ENCODE measurements around the gene PDE6A. TPM values are rescaled to one million over a fixed set of nuclear protein-coding genes. Genes with fewer than 3 reads are reported as not detected.

The PDE6A gene
- total RNA-seq, 2 experiments from 2014 or later = not detected

GRCh38 chr5:149913436-149914419 is 30.9 kb downstream of the PDE6A start:
- ChIA-PET POLR2A (no interaction called here), CTCF (no interaction called here)
- no peak overlapping the region for H3K27ac Mint-ChIP-seq
- no peaks in the 10 kb centered on the region for H3K36me3 Mint-ChIP-seq (ENCODE audit: low read depth)
- no peaks in the 10 kb centered on the region for H3K4me1 Mint-ChIP-seq
- H3K4me3 Mint-ChIP-seq = no peak overlapping the region
- DNase-seq = no peak
- no peaks in the 10 kb centered on the region for H3K9me3 Mint-ChIP-seq
- peaks cover 23% of the 10 kb centered on the region for H3K27me3 Mint-ChIP-seq

GRCh38 chr5:149912226-149912871 is 32.2 kb downstream of the PDE6A start:
- Mint-ChIP-seq H3K36me3 (ENCODE audit: low read depth) (no peaks in the 10 kb centered on the region), H3K9me3 (no peaks in the 10 kb centered on the region), H3K4me1 (no peaks in the 10 kb centered on the region), H3K4me3 (no peak overlapping the region), H3K27ac (no peak overlapping the region), H3K27me3 (peaks cover 27% of the 10 kb centered on the region)
- CTCF ChIA-PET = interaction anchor here (0.7 kb wide), 1 partner anchor 64 kb away, joined by 3 read pairs; no protein-coding TSS in a partner anchor
- POLR2A ChIA-PET = no interaction called here
- no peak for DNase-seq

GRCh38 chr5:149911031-149911430 is 33.6 kb downstream of the PDE6A start:
- Mint-ChIP-seq H3K36me3 (ENCODE audit: low read depth) (no peaks in the 10 kb centered on the region), H3K4me3 (no peak overlapping the region), H3K9me3 (no peaks in the 10 kb centered on the region), H3K27ac (no peak overlapping the region), H3K27me3 (peaks cover 30% of the 10 kb centered on the region), H3K4me1 (no peaks in the 10 kb centered on the region)
- ChIA-PET CTCF (no interaction called here), POLR2A (no interaction called here)
- DNase-seq = no peak

- no peak for DNase-seq
- POLR2A ChIA-PET = no interaction called here
- no peak overlapping the region for H3K4me3 Mint-ChIP-seq
- no peaks in the 10 kb centered on the region for H3K36me3 Mint-ChIP-seq (ENCODE audit: low read depth)
- H3K4me1 Mint-ChIP-seq = no peaks in the 10 kb centered on the region
- H3K27ac Mint-ChIP-seq = no peak overlapping the region
- no peaks in the 10 kb centered on the region for H3K9me3 Mint-ChIP-seq
- peaks cover 34% of the 10 kb centered on the region for H3K27me3 Mint-ChIP-seq
- CTCF ChIA-PET = no interaction called here
Observed at GRCh38 chr5:149907828-149908227, 36.8 kb downstream of the PDE6A start.

DNA sequence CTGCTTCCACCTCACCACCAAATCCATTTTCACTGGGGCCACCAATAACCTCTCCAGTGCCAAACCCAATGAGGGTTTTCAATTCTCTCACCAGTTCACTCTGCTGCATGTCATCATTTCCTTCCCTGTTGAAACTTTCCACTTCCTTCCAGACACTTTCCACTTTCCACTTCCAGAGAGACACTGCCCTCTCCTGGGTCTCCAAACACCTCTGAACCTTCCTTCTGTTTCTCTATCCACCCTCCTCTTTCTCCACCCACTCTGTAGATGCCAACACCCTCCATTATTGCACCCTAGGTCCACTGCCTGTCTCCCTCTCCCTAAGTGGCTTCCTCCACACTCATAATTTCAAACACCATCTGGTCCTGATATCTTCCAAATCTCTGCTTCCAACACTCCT is 39.6 kb downstream of the PDE6A start:
- Mint-ChIP-seq H3K4me3 (no peak overlapping the region), H3K9me3 (no peaks in the 10 kb centered on the region), H3K4me1 (peaks cover 10% of the 10 kb centered on the region), H3K27me3 (peaks cover 31% of the 10 kb centered on the region), H3K36me3 (ENCODE audit: low read depth) (no peaks in the 10 kb centered on the region), H3K27ac (no peak overlapping the region)
- no peak for DNase-seq
- ChIA-PET POLR2A (no interaction called here), CTCF (no interaction called here)

DNA sequence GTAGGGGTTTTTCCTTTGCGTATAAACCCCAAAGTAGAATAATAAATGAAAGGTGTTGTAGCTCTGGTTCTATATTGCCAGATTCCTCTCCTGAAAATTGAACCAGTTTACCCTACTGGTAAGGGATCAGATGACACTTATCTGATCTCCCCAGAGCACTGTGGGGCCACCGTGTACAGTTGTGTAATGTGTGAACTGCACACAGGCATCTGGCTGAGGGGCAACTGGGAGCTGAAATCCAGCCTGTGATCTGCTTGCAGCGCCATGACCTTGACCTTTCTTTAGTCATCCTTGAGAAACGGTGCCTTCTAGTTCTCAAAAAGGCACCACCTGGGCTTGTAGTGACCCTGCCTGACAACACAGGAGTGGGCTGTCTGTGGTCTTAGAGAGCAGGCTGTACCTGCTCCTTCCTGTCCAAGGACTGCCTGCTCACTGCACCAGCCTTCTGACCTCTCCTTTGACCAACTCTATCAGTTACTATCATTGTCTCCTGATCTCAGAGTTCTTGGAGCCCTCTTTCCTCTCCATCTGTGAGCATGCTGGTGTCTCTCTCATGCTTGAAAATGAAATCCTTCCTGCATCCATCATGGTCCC is 40.2 kb downstream of the PDE6A start:
- ChIA-PET CTCF (no interaction called here), POLR2A (no interaction called here)
- H3K36me3 Mint-ChIP-seq (ENCODE audit: low read depth) = no peaks in the 10 kb centered on the region
- H3K27me3 Mint-ChIP-seq = peaks cover 29% of the 10 kb centered on the region
- no peak overlapping the region for H3K27ac Mint-ChIP-seq
- H3K4me3 Mint-ChIP-seq = no peak overlapping the region
- H3K4me1 Mint-ChIP-seq = peaks cover 10% of the 10 kb centered on the region
- H3K9me3 Mint-ChIP-seq = no peaks in the 10 kb centered on the region
- DNase-seq = no peak

DNA sequence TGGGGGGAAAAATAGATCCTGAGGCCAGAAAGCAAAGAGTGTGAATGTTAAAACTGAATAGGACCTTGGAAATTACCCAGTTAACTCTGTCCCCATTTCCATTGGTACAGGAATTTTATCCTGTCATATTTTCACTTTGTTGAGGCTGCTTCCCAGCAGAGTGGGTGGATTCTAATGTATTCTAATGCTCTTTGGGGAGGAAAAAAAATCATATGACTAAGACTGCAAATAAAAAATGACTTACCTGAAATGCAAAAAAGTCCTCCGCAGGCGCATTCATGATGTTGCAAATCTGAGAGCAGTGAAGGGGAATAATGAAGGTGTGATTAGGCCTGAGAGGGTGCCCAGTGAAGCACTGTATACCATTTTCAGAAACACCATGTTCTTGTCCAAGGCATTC is 41.2 kb downstream of the PDE6A start:
- Mint-ChIP-seq H3K4me3 (no peak overlapping the region), H3K36me3 (ENCODE audit: low read depth) (no peaks in the 10 kb centered on the region), H3K4me1 (peaks cover 10% of the 10 kb centered on the region), H3K27ac (no peak overlapping the region), H3K27me3 (peaks cover 28% of the 10 kb centered on the region), H3K9me3 (no peaks in the 10 kb centered on the region)
- ChIA-PET POLR2A (no interaction called here), CTCF (interaction anchor here (0.7 kb wide), 1 partner anchor 107 kb away, joined by 3 read pairs; no protein-coding TSS in a partner anchor)
- no peak for DNase-seq

DNA sequence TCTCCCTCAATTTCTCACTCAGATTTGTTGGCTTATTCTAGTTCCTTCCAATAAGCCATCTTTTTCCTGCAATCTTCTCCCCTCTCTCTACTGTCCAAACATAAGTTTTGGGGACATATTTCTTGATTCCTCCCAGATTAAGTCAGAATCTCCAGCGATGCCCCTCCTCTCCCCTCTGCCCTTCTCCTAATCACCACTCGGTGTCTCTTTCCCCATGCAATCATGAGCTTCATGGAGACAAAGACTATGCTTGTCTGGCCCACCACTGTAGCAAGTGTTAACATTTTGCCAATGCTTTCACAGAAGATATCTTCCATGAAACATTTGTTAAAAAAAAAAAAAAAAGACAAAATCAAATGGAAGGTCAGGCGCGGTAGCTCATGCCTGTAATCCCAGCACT is 42.4 kb downstream of the PDE6A start:
- ChIA-PET POLR2A (no interaction called here), CTCF (interaction anchor here (0.6 kb wide), 2 partner anchors 179 to 626 kb away, joined by 3 to 5 read pairs; no protein-coding TSS in a partner anchor)
- H3K4me1 Mint-ChIP-seq = peaks cover 10% of the 10 kb centered on the region
- no peak for DNase-seq
- no peaks in the 10 kb centered on the region for H3K36me3 Mint-ChIP-seq (ENCODE audit: low read depth)
- no peak overlapping the region for H3K4me3 Mint-ChIP-seq
- no peak overlapping the region for H3K27ac Mint-ChIP-seq
- H3K27me3 Mint-ChIP-seq = peaks cover 21% of the 10 kb centered on the region
- no peaks in the 10 kb centered on the region for H3K9me3 Mint-ChIP-seq

- no peak overlapping the region for H3K27ac Mint-ChIP-seq
- CTCF ChIA-PET = interaction anchor here (0.6 kb wide), 1 partner anchor 178 kb away, joined by 3 read pairs; no protein-coding TSS in a partner anchor
- H3K9me3 Mint-ChIP-seq = no peaks in the 10 kb centered on the region
- H3K4me1 Mint-ChIP-seq = peaks cover 10% of the 10 kb centered on the region
- peaks cover 21% of the 10 kb centered on the region for H3K27me3 Mint-ChIP-seq
- H3K4me3 Mint-ChIP-seq = no peak overlapping the region
- POLR2A ChIA-PET = no interaction called here
- H3K36me3 Mint-ChIP-seq (ENCODE audit: low read depth) = no peaks in the 10 kb centered on the region
- DNase-seq = peak; percentile 22
Observed at GRCh38 chr5:149901511-149901910, 43.1 kb downstream of the PDE6A start.

DNA sequence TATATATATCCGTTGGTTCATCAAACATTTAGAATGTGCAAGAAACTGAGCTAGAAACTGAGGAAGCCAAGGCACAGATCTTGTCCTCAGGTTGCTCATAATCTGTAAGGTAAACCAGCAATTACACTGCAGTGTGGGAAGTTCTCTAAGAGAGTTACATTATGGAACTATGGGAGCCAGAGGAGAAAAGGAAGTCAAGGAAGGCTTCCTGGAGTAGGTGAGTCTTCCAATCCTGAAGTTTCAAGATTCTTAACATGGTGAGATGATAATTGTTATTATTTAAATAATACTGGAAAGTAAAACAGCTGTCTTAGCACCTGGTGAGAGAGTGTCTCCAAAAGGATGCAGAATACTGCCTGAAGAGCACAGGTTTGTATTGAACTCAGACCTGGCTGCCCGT is 44.2 kb downstream of the PDE6A start:
- CTCF ChIA-PET = no interaction called here
- Mint-ChIP-seq H3K9me3 (no peaks in the 10 kb centered on the region), H3K4me1 (peaks cover 12% of the 10 kb centered on the region), H3K4me3 (no peak overlapping the region), H3K27me3 (peaks cover 20% of the 10 kb centered on the region), H3K27ac (no peak overlapping the region), H3K36me3 (ENCODE audit: low read depth) (no peaks in the 10 kb centered on the region)
- no peak for DNase-seq
- POLR2A ChIA-PET = no interaction called here

- DNase-seq = no peak
- POLR2A ChIA-PET = no interaction called here
- H3K36me3 Mint-ChIP-seq (ENCODE audit: low read depth) = no peaks in the 10 kb centered on the region
- H3K27ac Mint-ChIP-seq = no peak overlapping the region
- no peak overlapping the region for H3K4me3 Mint-ChIP-seq
- H3K4me1 Mint-ChIP-seq = peaks cover 12% of the 10 kb centered on the region
- no peaks in the 10 kb centered on the region for H3K9me3 Mint-ChIP-seq
- H3K27me3 Mint-ChIP-seq = peaks cover 20% of the 10 kb centered on the region
- CTCF ChIA-PET = no interaction called here
Observed at GRCh38 chr5:149898811-149899210, 45.8 kb downstream of the PDE6A start.

- Mint-ChIP-seq H3K4me1 (peaks cover 3% of the 10 kb centered on the region), H3K9me3 (no peaks in the 10 kb centered on the region), H3K27ac (no peak overlapping the region), H3K36me3 (ENCODE audit: low read depth) (no peaks in the 10 kb centered on the region), H3K27me3 (peaks cover 11% of the 10 kb centered on the region), H3K4me3 (no peak overlapping the region)
- POLR2A ChIA-PET = interaction anchor here (1.0 kb wide), 1 partner anchor 65 kb away, joined by 3 read pairs; no protein-coding TSS in a partner anchor
- DNase-seq = no peak
- CTCF ChIA-PET = interaction anchor here (0.7 to 1.5 kb wide), 4 partner anchors 10 to 239 kb away, joined by 3 read pairs; no protein-coding TSS in a partner anchor
Observed at GRCh38 chr5:149895416-149896345, 48.9 kb downstream of the PDE6A start.
